Stomach (tissue), 9 donors: Measurements from ENCODE around the gene ITK. TPM values are rescaled to one million over a fixed set of nuclear protein-coding genes. Genes with fewer than 3 reads are reported as not detected.

Source experiments
- DNase-seq, 2 donors: peaks; one replicate each; pipeline versions ENCODE4 v3.0.0 to v3.0.0-alpha.2; 2013 to 2019
- H3K27ac ChIP-seq, 5 donors: fragments of 200-600 bp in 4 of 5; sonication (generic) in 4 of 5; one replicate each; pipeline ENCODE4 v1.5.1; 2013 to 2019; ENCODE audit warnings: mild to moderate bottlenecking in 1 of 5, moderate library complexity in 1 of 5
- H3K27me3 ChIP-seq, 3 donors: fragments of 200-600 bp; sonication (generic); one replicate each; pipeline ENCODE4 v1.5.1; 2017 to 2019; ENCODE audit warnings: mixed run types in 1 of 3
- H3K36me3 ChIP-seq, 4 donors: fragments of 200-600 bp; sonication (generic); 1 replicate in 3 of 4; 2 replicates in 1 of 4; pipeline ENCODE4 v1.5.1; 2016 to 2019
- H3K4me1 ChIP-seq, 4 donors: fragments of 200-600 bp; sonication (generic); one replicate each; pipeline ENCODE4 v1.5.1; 2016 to 2019
- H3K4me3 ChIP-seq, 4 donors: fragments of 200-600 bp; sonication (generic) in 3 of 4; one replicate each; pipeline ENCODE4 v1.5.1; 2016 to 2019; ENCODE audit warnings: mild to moderate bottlenecking in 1 of 4
- H3K9me3 ChIP-seq, 4 donors: fragments of 200-600 bp; sonication (generic); one replicate each; pipeline ENCODE4 v1.5.1; 2016 to 2019
- CTCF ChIP-seq, 7 experiments: fragments of 450-650 bp in 4 of 7; fragments of 200-600 bp in 3 of 7; sonication (generic) in 3 of 7; IDR thresholded peaks; one replicate each; pipeline ENCODE4 v1.5.1; 2016 to 2019; ENCODE audit warnings: antibody characterized with exemption in 7 of 7, control low read depth in 2 of 7, mild to moderate bottlenecking in 1 of 7
- EP300 ChIP-seq: sonication (generic); formaldehyde crosslinking; IDR thresholded peaks from one replicate; pipeline ENCODE4 v1.6.1; 2017; ENCODE audit warnings: antibody characterized with exemption
- POLR2A ChIP-seq, 4 donors: fragments of 450-650 bp; IDR thresholded peaks; one replicate each; pipeline ENCODE4 v1.6.1; 2016; ENCODE audit warnings: antibody characterized with exemption in 4 of 4, control low read depth in 2 of 4, mild to moderate bottlenecking in 1 of 4, moderate library complexity in 1 of 4
- POLR2AphosphoS5 ChIP-seq, 3 donors: sonication (generic); formaldehyde crosslinking; IDR thresholded peaks; one replicate each; pipeline ENCODE4 v1.6.1; 2016; ENCODE audit warnings: antibody characterized with exemption in 3 of 3
- WGBS, 5 donors: extraction: QIAGEN DNeasy Blood & Tissue Kit in 3 of 5; methylation state at CpG; one replicate each; pipeline versions ENCODE4 v1.1.5 to v1.1.7; 2013 to 2018; 5-methylcytosine and 5-hydroxymethylcytosine counted together
- intact Hi-C: fragments of 100-400 bp; cut with DNase I; formaldehyde crosslinking; loops from one replicate; pipeline ENCODE4 v1.15.1; 2023; ENCODE audit warnings: low total_unique reads
- polyA plus RNA-seq, 3 donors: library from polyadenylated mRNA; stranded (reverse); fragments of 200-250 nt; gene quantifications; one replicate each; pipeline ENCODE4 v1.2.3, GENCODE V29; 2013
- total RNA-seq, 5 donors: library from RNA; depleted of rRNA; stranded (reverse); fragments of >200 nt; gene quantifications; one replicate each; pipeline versions ENCODE4 v1.1.0 to v1.2.3, GENCODE V29; 2014 to 2016
- donor health status: healthy with polysubstance abuse.
- donor health status: Bipolar disorder and iron deficiency.
- donor health status: healthy.

Gene ITK
- total and polyA plus RNA-seq, 8 donors = 0.58 to 9.9 (median 2.3) TPM; not detected in 1

GRCh38 chr5:157290981-157291711 lies 110.5 kb downstream of the ITK start:
- Histone ChIP-seq H3K36me3 (peaks cover 5 to 20% (median 12%) of the 10 kb centered on the region in 4 donors), H3K4me3 (no peak overlapping the region), H3K27ac (peak overlapping the region in 2 of 5 donors; percentile 17 to 33), H3K27me3 (no peaks in the 10 kb centered on the region), H3K9me3 (no peaks in the 10 kb centered on the region), H3K4me1 (peaks cover 0 to 19% (median 11%) of the 10 kb centered on the region in 4 donors)
- intact Hi-C loops = no loop called here
- no peak for TF ChIP-seq CTCF (IDR thresholded peaks at IDR 0.05)
- no peak for TF ChIP-seq POLR2A (IDR thresholded peaks at IDR 0.05)
- TF ChIP-seq EP300 = no peak
- no peak for TF ChIP-seq POLR2AphosphoS5 (IDR thresholded peaks at IDR 0.05)
- DNase-seq = peak; percentile 51 to 85
- 22 to 50% (median 33%) methylated on average over 10 of the region's 10 CpGs for WGBS, 5 donors

GRCh38 chr5:157292599-157292998 lies 112.0 kb downstream of the ITK start:
- no peak for TF ChIP-seq POLR2AphosphoS5 (IDR thresholded peaks at IDR 0.05)
- H3K27ac ChIP-seq = no peak overlapping the region
- DNase-seq = no peak
- peaks cover 0 to 19% (median 11%) of the 10 kb centered on the region in 4 donors for H3K4me1 ChIP-seq
- H3K27me3 ChIP-seq = no peaks in the 10 kb centered on the region
- H3K4me3 ChIP-seq = no peak overlapping the region
- 88 to 97% (median 93%) methylated on average over 3 of the region's 3 CpGs for WGBS, 5 donors
- no peaks in the 10 kb centered on the region for H3K9me3 ChIP-seq
- H3K36me3 ChIP-seq = peaks cover 4 to 28% (median 8%) of the 10 kb centered on the region in 4 donors
- intact Hi-C loops = no loop called here

GRCh38 chr5:157294407-157295091 lies 113.9 kb downstream of the ITK start:
- no peak for TF ChIP-seq POLR2A (IDR thresholded peaks at IDR 0.05)
- no peak for TF ChIP-seq POLR2AphosphoS5 (IDR thresholded peaks at IDR 0.05)
- no peak for TF ChIP-seq CTCF (IDR thresholded peaks at IDR 0.05)
- TF ChIP-seq EP300 = no peak
- no peaks in the 10 kb centered on the region for H3K27me3 ChIP-seq
- intact Hi-C loops = no loop called here
- H3K9me3 ChIP-seq = no peaks in the 10 kb centered on the region
- WGBS, 5 donors = 81 to 87% (median 85%) methylated on average over 7 of the region's 7 CpGs
- peaks cover 0 to 19% (median 11%) of the 10 kb centered on the region in 4 donors for H3K4me1 ChIP-seq
- no peak overlapping the region for H3K27ac ChIP-seq
- peaks cover 0 to 30% (median 4%) of the 10 kb centered on the region in 4 donors for H3K36me3 ChIP-seq
- no peak overlapping the region for H3K4me3 ChIP-seq
- DNase-seq = no peak

- Histone ChIP-seq H3K36me3 (peaks cover 0 to 30% (median 4%) of the 10 kb centered on the region in 4 donors), H3K9me3 (no peaks in the 10 kb centered on the region), H3K27ac (no peak overlapping the region), H3K27me3 (no peaks in the 10 kb centered on the region), H3K4me1 (peaks cover 0 to 17% (median 10%) of the 10 kb centered on the region in 4 donors), H3K4me3 (no peak overlapping the region)
- no peak for TF ChIP-seq POLR2AphosphoS5 (IDR thresholded peaks at IDR 0.05)
- intact Hi-C loops = no loop called here
- peak in 1 of 2 donors; percentile 59 for DNase-seq
- WGBS, 5 donors = 21 to 57% (median 35%) methylated on average over 1 of the region's 1 CpG
These were observed 114.6 kb downstream of the ITK start for GRCh38 chr5:157295247-157295646.

GRCh38 chr5:157300564-157300963 lies 119.9 kb downstream of the ITK start:
- intact Hi-C loops = no loop called here
- 88 to 94% (median 91%) methylated on average over 10 of the region's 10 CpGs for WGBS, 5 donors
- H3K9me3 ChIP-seq = no peaks in the 10 kb centered on the region
- H3K36me3 ChIP-seq = peaks cover 0 to 57% (median 9%) of the 10 kb centered on the region in 4 donors
- H3K27ac ChIP-seq = no peak overlapping the region
- H3K4me1 ChIP-seq = no peaks in the 10 kb centered on the region
- TF ChIP-seq POLR2A (IDR thresholded peaks at IDR 0.05) (no peak), EP300 (no peak)
- no peak for DNase-seq
- H3K27me3 ChIP-seq = no peaks in the 10 kb centered on the region
- no peak overlapping the region for H3K4me3 ChIP-seq
